T47D (cell line): ENCODE measurements around the gene CACNA2D1.
A peak's percentile ranks its signal among the peaks of the same experiment; 100 is the strongest.

Source experiments
- DNase-seq, 2 experiments: peaks; one replicate each; pipeline versions ENCODE4 v3.0.0 to v3.0.0-alpha.2; 2011 to 2012; ENCODE audit warnings: low read depth in 1 of 2, low spot score in 1 of 2
- JUND ChIP-seq: IDR thresholded peaks from 2 replicates; pipeline ENCODE4 v1.6.1; 2012; ENCODE audit warnings: low read depth
- in situ Hi-C: cut with HindIII; loops from 2 replicates; pipeline ENCODE4 v1.10.0; 2016; ENCODE audit warnings: low sequenced_read_pairs, low pct_unique_long_range_greater_than_20kb

CACNA2D1 gene

DNA sequence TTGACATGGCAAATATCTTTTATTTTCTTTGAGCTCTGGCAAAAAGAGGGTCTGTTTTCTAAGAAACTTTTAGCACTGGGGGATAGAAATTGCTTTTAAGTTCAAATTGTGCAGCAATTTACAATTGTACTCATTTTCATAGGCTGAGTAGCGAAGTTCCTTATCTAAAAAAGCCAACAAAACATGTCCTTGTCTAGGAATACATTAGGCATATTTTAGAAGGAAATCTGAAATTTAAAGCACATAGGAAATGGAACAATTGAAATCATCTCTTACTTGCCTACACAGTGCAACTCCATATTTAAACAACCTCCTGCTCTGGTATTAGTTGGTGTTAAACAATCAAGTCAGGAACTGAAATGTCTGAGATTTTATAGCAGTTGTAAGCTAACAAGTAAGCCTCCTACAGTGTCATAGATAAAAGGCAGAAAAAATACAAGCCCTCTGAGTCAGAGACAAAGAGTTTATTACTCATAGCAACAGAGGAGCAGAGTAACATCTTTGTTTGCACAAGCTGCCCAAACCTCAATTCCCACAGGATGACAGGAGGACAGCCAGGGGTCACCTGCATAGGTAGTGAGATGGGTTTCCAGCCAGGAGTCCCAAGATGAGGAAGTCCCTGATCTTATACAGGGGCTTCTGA is 393.6 kb downstream of the CACNA2D1 start:
- DNase-seq: peak in 1 of 2 experiments; percentile 12
- no peak for TF ChIP-seq JUND
- in situ Hi-C loops: no loop called here

- in situ Hi-C loops: no loop called here
- no peak for TF ChIP-seq JUND
- no peak for DNase-seq
These were observed 394.1 kb downstream of the CACNA2D1 start for GRCh38 chr7:82049442-82049841.

GRCh38 chr7:82044497-82045080 is 399.0 kb downstream of the CACNA2D1 start:
- in situ Hi-C loops: no loop called here
- no peak for TF ChIP-seq JUND
- peak in 1 of 2 experiments; percentile 76 for DNase-seq

- DNase-seq: no peak
- TF ChIP-seq JUND: no peak
- in situ Hi-C loops: no loop called here
These were observed 404.0 kb downstream of the CACNA2D1 start for GRCh38 chr7:82039621-82040020.

DNA sequence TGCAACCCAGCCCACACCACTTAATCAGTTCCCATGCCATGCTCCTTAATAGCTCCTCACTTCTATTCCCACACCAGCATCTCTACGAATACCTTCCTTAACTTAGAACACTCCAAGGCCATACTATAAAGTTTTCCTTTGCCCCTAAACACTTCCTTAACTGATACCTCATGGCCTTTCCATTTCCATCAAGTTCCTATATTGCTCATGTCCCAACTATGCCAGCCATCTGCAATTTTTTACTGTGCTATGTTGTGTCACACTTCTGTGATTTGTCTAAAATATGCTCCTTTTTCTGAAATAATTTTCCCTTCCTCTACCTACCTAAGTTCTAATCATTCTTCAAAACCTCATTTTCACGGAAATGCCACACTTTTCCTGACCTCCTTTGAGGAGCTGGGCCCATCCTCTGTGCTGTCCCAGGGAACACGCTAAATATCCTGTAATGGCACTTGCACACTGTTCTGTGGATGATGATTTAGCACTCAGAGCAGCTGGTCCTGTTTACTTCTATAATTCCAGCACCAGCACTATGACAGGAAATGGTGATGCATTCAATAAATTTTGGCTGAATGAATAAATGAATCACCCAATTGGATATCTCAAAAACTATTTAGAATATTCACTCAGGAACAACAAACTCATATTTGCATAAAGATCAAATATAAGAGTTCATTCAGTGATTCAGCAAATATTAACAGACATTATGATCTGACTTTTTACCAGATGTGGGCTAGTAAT is 407.3 kb downstream of the CACNA2D1 start:
- in situ Hi-C loops: no loop called here
- TF ChIP-seq JUND: no peak
- DNase-seq: no peak

DNA sequence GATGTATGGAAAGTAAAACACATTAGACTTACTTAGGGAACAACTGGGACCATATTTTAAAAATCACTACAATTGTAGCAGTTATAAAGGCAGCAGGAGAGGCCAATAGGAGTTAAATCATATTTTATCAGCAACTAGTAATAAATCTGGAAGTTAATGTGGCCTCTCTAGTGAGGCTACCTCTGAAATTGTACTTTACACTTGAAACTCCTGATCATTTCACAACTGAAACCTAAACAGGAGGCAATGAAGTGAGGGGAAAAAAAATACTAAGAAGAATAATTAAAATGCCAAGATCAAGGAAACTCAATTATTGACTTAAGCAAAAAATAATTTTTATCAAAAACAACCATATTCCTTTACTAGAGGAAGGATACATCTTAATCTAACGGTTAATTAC is 408.1 kb downstream of the CACNA2D1 start:
- DNase-seq: no peak
- TF ChIP-seq JUND: no peak
- in situ Hi-C loops: no loop called here

GRCh38 chr7:82032901-82033300 is 410.7 kb downstream of the CACNA2D1 start:
- no peak for DNase-seq
- in situ Hi-C loops: no loop called here
- TF ChIP-seq JUND: no peak

GRCh38 chr7:82029236-82029913 is 414.2 kb downstream of the CACNA2D1 start:
- DNase-seq: no peak
- in situ Hi-C loops: no loop called here
- TF ChIP-seq JUND: no peak

GRCh38 chr7:82028097-82028496 is 415.5 kb downstream of the CACNA2D1 start:
- in situ Hi-C loops: no loop called here
- no peak for DNase-seq
- no peak for TF ChIP-seq JUND

GRCh38 chr7:82021713-82022112 is 421.9 kb downstream of the CACNA2D1 start:
- DNase-seq: no peak
- TF ChIP-seq JUND: no peak
- in situ Hi-C loops: no loop called here

DNA sequence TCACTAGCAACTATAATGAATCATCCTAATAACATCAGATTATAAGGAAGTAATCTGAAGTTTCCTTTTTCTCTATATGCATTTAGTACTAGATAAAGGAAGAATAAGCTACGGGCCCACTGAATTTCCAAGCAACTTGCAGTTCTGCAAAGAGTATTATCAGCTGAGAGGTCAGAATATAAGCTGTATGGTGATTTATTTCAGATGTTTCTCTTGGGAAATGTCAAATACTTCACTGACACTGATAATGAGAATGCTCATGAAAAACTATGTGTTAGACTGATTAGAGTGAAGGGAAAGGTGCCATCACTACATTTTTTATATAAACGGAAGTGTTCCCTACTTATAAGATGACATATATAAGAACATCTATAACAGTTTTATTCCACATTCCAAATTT is 422.5 kb downstream of the CACNA2D1 start:
- TF ChIP-seq JUND: no peak
- in situ Hi-C loops: no loop called here
- DNase-seq: no peak

DNA sequence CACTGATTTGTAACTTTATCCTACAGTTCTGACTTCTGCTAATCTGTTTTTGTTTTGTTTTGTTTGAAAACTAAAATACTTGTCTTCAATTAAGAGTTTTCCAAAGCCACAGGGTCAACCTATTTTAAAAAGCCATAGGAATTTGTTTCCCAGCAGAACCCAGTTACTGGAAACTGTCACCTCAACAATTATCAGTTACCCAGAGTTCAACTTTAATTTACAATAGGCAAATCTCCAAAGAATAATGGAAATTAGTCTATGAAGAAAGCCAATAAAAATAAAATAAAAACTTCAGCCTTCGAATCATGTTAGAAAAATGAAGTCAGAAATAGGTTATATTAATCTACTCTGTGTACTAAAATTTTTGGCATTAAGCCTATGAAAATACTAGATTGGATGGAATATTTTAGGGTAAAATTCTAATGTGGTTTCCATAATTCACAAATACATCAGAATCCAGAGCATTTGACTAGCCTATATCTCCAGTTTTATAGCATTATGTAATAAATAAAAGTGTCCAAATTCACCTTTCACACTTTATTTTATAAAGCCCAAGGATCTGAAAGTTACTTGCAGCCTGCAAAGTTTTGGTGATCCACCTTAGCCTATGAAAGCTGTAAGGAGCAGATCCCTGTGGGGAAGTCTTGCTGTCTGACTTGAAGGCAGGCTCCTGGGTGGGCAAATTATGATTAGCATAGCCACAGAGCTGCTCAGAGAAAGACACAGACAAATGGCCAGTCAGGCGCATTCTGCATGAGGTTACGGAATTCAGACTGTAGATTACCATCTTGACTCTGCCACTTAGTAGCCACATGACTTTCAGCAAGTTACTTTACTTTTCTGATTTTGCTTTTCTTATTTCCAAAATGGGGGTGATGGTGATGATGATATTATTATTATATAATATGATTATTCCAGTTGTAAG is 423.8 kb downstream of the CACNA2D1 start:
- peak in 1 of 2 experiments; percentile 5 for DNase-seq
- TF ChIP-seq JUND: no peak
- in situ Hi-C loops: no loop called here
